ENCODE data around the gene ITGB1. TPM values are rescaled to one million over a fixed set of nuclear protein-coding genes. Genes with fewer than 3 reads are reported as not detected.
"Not testable (repeated sequence)": the region's sequence is repeated elsewhere in the genome, so short reads cannot be mapped to it uniquely, and the experiment has no call there.

The ITGB1 gene
- 294 to 307 TPM (median 307 TPM) in 3 replicates for total RNA-seq

DNA sequence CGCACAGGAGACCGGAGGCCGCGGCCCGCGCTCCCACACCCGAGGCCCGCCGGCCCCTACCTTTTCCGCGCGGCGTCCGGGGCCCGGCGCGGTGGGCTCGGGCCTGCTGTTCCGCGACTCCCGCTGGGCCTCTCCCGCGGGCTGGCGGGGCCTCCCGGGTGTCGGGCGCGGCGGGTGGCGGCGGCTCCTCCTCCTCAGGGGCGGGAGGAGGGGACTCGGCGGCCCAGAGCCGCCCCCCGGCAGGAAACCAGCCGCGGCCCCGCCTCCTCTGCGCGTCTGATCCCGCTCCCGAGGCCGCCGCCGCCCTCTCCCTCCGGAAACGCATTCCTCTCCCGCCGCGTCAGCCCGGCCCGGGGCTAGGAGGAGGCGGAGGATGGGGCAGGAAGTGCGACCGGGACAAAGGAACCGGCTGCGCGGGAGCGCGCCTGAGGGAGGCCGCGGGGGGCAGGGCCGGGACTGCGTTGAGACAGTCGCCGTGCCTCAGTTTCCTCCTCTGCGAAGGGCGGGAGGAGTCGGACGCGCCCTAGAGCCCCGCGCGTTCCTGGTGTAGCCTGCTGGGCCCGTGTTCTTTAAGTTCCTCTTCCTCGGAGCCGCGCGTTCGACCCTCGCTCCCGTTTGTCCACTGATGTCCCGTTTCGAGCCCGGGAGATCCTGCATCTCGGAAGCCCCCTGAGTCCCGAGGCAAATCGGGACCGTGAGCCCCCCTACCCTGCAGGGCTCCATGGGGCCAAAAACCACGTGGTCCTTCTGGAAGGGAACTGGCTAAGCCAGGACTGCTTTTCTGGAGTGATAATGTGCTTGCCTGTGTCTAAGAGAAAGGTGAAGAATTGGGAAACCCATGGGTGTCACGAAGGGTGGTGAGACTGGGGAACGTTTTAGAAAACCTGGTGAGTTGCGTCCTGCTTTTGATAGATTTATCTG, at the start of gene ITGB1:
Gene ITGB1, minus strand, starts transcription at position 146 of the 921 bp plus-strand sequence. CDS start 22,672 bp downstream, outside the sequence.
- peak within 1 kb of the TSS; percentile 90 for H3K4me3 Mint-ChIP-seq
- H3K27me3 Mint-ChIP-seq (ENCODE audit: low read depth) = no peaks in the 10 kb centered on the region
- H3K4me1 Mint-ChIP-seq = peaks cover 62% of the 10 kb centered on the region
- peak within 1 kb of the TSS; percentile 100 for H3K27ac Mint-ChIP-seq
- DNase-seq (ENCODE audit: low spot score in 2 of 2, unreplicated experiment in 2 of 2) = peak; percentile 96 to 98
- no peaks in the 10 kb centered on the region for H3K9me3 Mint-ChIP-seq
- no peaks in the 10 kb centered on the region for H3K36me3 Mint-ChIP-seq
- no peak for TF ChIP-seq CTCF (IDR thresholded peaks at IDR 0.05; ENCODE audit: unreplicated experiment)

GRCh38 chr10:33006342-33006887, 48.4 kb upstream of the ITGB1 start:
- no peaks in the 10 kb centered on the region for H3K27me3 Mint-ChIP-seq (ENCODE audit: low read depth)
- no peak for DNase-seq (ENCODE audit: low spot score in 2 of 2, unreplicated experiment in 2 of 2)
- peak overlapping the region; percentile 98 for H3K27ac Mint-ChIP-seq
- peaks cover 27% of the 10 kb centered on the region for H3K4me1 Mint-ChIP-seq
- no peaks in the 10 kb centered on the region for H3K9me3 Mint-ChIP-seq
- H3K36me3 Mint-ChIP-seq = no peaks in the 10 kb centered on the region
- no peak for TF ChIP-seq CTCF (IDR thresholded peaks at IDR 0.05; ENCODE audit: unreplicated experiment)
- H3K4me3 Mint-ChIP-seq = no peak overlapping the region

DNA sequence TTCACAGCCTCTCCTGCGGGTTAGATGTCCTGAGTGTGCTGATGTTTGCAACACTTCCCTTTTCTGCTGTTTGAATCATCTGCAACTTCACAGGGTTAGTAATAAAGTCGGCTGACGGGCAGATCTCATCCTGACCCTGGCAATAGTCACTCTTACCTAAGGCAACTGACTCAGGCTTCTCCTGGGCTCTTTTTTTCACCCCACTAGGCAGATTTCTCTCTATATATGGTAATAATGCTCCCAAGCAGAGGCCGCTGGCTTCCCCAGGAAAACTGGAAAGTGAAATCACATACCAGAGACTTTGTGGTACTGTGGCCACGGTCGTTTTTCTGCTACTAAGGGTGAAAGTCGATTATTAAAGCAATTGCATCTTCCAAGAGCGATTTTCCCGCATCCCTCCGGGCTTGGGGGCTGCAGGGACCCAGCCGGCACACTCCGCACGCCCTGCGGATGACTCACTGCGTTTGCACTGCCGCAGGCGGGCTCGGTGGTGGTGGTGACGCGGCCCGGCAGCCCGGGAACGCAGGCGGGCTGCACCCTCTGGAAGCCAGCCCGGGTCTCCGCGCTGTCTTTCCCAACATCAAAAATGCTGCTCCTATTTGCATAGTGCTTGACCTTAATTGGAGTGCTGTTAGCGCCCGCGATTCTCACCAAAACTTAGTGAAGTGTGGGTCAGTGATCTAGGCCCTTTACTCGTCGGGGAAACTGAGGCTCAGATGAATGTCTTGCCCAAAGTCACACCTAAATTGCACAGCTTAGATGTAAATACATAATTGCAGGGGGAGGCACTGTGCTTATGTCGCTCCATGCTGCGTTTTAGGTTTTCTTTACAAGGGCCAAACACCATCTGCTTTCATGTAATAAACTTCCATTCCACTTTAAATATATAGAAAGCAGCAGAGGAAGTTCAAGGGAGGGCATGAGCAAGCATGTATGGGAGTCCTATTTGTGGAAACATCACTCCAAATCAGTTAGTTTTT, 47.6 kb upstream of the ITGB1 start:
- Mint-ChIP-seq H3K36me3 (no peaks in the 10 kb centered on the region), H3K4me1 (peaks cover 27% of the 10 kb centered on the region), H3K27ac (peak overlapping the region; percentile 98), H3K9me3 (no peaks in the 10 kb centered on the region), H3K4me3 (peak overlapping the region; percentile 74), H3K27me3 (ENCODE audit: low read depth) (no peaks in the 10 kb centered on the region)
- no peak for TF ChIP-seq CTCF (IDR thresholded peaks at IDR 0.05; ENCODE audit: unreplicated experiment)
- DNase-seq (ENCODE audit: low spot score in 2 of 2, unreplicated experiment in 2 of 2) = peak; percentile 70 to 84

- TF ChIP-seq CTCF (IDR thresholded peaks at IDR 0.05; ENCODE audit: unreplicated experiment) = no peak
Measured at GRCh38 chr10:33001908-33002492, 44.0 kb upstream of the ITGB1 start.

GRCh38 chr10:32998060-32998581, 40.1 kb upstream of the ITGB1 start:
- not testable (repeated sequence) for H3K4me3 Mint-ChIP-seq; H3K27me3 Mint-ChIP-seq (ENCODE audit: low read depth); H3K36me3 Mint-ChIP-seq; DNase-seq (ENCODE audit: low spot score in 2 of 2, unreplicated experiment in 2 of 2); H3K4me1 Mint-ChIP-seq; H3K27ac Mint-ChIP-seq
- H3K9me3 Mint-ChIP-seq = peaks cover 15% of the 10 kb centered on the region

More at GRCh38 chr10:33001908-33002492, 44.0 kb upstream of the ITGB1 start:
- Mint-ChIP-seq H3K9me3 (peaks cover 15% of the 10 kb centered on the region), H3K4me1 (peaks cover 10% of the 10 kb centered on the region), H3K4me3 (no peak overlapping the region), H3K27me3 (ENCODE audit: low read depth) (no peaks in the 10 kb centered on the region), H3K27ac (no peak overlapping the region), H3K36me3 (peaks cover 3% of the 10 kb centered on the region)
- DNase-seq (ENCODE audit: low spot score in 2 of 2, unreplicated experiment in 2 of 2) = no peak

All from mesothelial cell of epicardium (in vitro differentiated cells).